ENCODE results near the gene SCRT2. TPM values are rescaled to one million over a fixed set of nuclear protein-coding genes. Genes with fewer than 3 reads are reported as not detected.

SCRT2 gene
- total and polyA plus RNA-seq, 9 of the 15 experiments (the other 6 are each of a cell fraction or from before 2014, with no cell fraction given): 0.04 to 0.75 (median 0.13) TPM; not detected in 2

- TF ChIP-seq ZBTB26 (CRISPR knock-in tag; IDR thresholded peaks at IDR 0.05) (no peak), ZNF644 (tag; IDR thresholded peaks at IDR 0.05; ENCODE audit: low read depth) (0 out of 2 replicates have a peak, but pooled peaks have one; percentile 54), FOS (IDR thresholded peaks at IDR 0.05; ENCODE audit: extremely low read depth, insufficient read length) (no peak), ATF1 (CRISPR knock-in tag; IDR thresholded peaks at IDR 0.05) (no peak), ATF1 (tag; IDR thresholded peaks at IDR 0.05) (0 out of 2 replicates have a peak, but pooled peaks have one; percentile 12), ZBTB9 (CRISPR knock-in tag; IDR thresholded peaks at IDR 0.05) (no peak), HMBOX1 (IDR thresholded peaks at IDR 0.05) (peak; percentile 42; the same call in 1 of the 2 replicates), JUND (IDR thresholded peaks at IDR 0.05; ENCODE audit: borderline replicate concordance, low read depth, low read length) (no peak), JUND (tag; IDR thresholded peaks at IDR 0.05; ENCODE audit: borderline replicate concordance, low read depth, low read length) (0 out of 3 replicates have a peak, but pooled peaks have one; percentile 30), ZNF146 (CRISPR knock-in tag; IDR thresholded peaks at IDR 0.05; ENCODE audit: unreplicated experiment) (no peak), CTBP1 (IDR thresholded peaks at IDR 0.05; ENCODE audit: borderline replicate concordance) (peak; percentile 54; the same call in 1 of the 2 replicates), ZKSCAN8 (CRISPR knock-in tag; IDR thresholded peaks at IDR 0.05) (0 out of 2 replicates have a peak, but pooled peaks have one; percentile 32), CBX2 (IDR thresholded peaks at IDR 0.05; ENCODE audit: insufficient read depth, low read length, poor library complexity, severe bottlenecking) (no peak), PBX2 (CRISPR knock-in tag; IDR thresholded peaks at IDR 0.05; ENCODE audit: low read depth) (peak; percentile 41; the same call in 1 of the 2 replicates), PBX2 (tag; conservative IDR thresholded peaks at IDR 0.05; ENCODE audit: low read depth) (peak; percentile 88), PKNOX1 (IDR thresholded peaks at IDR 0.05) (peak; percentile 94), TFAP4 (CRISPR knock-in tag; IDR thresholded peaks at IDR 0.05; ENCODE audit: borderline replicate concordance) (peak; percentile 73), MTA3 (IDR thresholded peaks at IDR 0.05; ENCODE audit: borderline replicate concordance) (peak; percentile 18; the same call in 1 of the 2 replicates), GATA2 (CRISPR knock-in tag; IDR thresholded peaks at IDR 0.05) (0 out of 2 replicates have a peak, but pooled peaks have one; percentile 21)
Measured at GRCh38 chr20:625360-625932, 50.2 kb downstream of the SCRT2 start (continued).

Data from K562 (cell line).